ENCODE measurements around the gene RFT1.

- TF ChIP-seq CTCF (IDR thresholded peaks at IDR 0.05) (no peak), POLR2A (IDR thresholded peaks at IDR 0.05) (no peak)
Observed at GRCh38 chr3:53043738-53044137, 86.5 kb downstream of the RFT1 start.
